GM19351 (cell line): ENCODE data around the gene HMCN2.
"Not testable (repeated sequence)": the region's sequence is repeated elsewhere in the genome, so short reads cannot be mapped to it uniquely, and the experiment has no call there.

Source experiments
- ATAC-seq: cut with Tn5 transposase; IDR thresholded peaks from one replicate; pipeline ENCODE4 v1.9.1; 2021; ENCODE audit warnings: mild to moderate bottlenecking, moderate library complexity; ENCODE audit not compliant: unreplicated experiment

HMCN2 gene

DNA sequence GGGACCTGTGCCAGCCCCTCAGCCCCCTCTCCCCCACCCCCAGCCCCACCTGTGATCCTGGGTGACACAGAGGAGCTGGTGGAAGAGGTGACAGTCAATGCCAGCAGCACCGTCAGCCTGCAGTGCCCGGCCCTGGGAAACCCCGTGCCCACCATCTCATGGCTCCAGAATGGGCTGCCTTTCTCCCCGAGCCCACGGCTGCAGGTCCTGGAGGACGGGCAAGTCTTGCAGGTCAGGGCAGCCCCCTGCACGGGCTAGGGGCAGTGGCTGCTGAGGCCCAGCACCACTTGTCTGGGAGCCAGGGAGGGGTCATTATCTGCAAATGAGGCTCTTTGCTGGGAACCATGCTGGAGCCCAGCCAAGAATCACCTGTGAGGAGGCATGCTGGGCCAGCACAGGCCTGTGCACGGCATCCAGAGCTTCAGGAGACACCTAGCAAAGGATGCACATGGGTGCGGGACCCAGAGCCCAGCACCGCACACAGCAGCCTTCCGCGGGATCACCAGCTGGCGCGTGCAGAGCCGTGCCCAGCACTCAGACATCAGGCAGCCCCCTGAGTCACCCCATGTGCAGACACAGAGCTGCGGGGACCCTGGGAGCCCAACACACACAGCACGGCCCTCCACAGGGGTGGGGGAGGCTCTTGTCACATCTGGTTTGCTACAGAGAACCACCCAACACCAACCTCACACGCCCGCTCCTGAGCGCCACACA is 117.2 kb downstream of the HMCN2 start:
- no peak for ATAC-seq

DNA sequence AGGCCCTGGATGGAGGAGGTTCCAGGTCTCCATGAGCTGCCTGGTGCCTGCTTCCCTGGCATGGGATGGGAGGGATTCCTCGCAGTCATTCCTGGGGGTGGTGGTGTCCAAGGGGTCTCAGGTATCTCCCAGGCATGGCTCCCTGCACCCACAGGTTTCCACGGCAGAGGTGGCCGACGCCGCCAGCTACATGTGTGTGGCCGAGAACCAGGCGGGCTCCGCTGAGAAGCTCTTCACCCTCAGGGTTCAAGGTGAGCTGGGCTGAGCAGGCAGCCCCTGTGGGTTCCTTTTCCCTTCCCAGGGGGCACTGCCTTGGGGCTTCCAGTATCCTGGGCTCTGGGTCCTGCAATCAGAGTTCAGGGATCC is 117.8 kb downstream of the HMCN2 start:
- ATAC-seq: no peak

DNA sequence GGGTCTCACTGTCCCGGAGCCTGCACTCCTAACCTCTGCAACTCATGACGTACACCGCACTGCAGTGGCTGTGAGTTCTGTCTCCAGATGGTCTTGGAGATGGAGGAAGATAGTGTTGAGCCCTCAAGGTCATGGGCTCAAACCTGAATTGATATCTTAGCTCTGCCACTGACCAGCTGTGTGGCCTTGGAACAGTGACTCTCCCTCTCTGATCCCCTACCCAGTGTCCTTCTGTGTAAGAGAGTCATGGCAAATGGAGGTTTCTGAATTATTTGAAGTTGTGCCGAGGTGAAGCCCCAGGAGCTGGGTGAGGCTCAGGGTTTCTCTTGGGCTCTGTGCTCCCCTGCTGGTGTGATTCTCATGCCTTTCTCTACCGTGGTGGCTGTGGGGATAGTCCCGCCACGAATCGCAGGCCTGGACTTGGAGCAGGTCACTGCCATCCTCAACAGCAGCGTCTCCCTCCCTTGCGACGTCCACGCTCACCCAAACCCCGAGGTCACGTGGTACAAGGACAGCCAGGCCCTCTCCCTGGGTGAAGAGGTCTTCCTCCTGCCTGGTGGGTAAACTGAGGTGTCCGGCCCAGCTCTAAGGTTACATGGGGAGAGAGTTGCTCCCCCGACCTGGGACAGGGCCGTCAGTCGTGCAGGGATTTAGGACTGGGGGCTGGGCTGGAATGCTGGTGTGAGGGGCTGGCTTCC is 118.6 kb downstream of the HMCN2 start:
- ATAC-seq: no peak

DNA sequence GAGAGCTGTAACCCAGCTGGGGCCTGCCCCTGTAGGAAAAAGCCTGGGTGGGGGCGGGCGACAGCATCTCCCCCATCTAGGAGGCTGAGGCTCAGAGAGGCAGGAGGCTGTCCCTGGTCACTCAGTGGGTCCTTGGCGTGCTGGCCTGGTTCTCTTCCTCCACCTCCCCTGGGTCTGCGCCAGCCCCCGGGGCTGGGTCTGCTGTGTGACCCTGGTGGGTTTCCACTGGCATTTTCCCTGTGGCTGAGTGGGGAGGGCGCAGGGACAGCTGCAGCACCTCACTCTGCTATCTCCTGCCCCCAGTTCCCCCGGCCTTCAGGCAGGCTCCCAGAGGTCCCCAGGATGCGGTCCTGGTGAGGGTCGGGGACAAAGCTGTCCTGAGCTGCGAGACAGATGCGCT is 119.7 kb downstream of the HMCN2 start:
- no peak for ATAC-seq

DNA sequence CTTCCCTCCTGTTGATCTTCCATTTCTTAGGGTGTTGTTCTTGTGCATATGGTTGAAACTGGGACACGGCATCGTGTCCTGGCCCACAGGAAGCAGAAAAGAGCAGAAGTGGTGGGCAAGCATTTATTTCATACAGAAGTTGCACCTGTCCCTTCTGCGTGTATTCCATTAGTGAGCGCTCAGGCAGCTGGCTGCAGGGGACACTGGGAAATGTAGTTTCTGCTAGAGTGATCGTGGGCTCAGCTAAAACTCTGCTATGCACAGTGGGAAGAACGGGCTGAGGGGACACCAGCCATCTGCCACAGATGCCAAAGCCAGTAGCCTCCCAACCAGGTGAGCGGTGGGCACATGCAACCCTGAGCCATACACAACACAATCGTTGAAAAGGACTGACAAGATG is 121.8 kb downstream of the HMCN2 start:
- ATAC-seq: no peak

DNA sequence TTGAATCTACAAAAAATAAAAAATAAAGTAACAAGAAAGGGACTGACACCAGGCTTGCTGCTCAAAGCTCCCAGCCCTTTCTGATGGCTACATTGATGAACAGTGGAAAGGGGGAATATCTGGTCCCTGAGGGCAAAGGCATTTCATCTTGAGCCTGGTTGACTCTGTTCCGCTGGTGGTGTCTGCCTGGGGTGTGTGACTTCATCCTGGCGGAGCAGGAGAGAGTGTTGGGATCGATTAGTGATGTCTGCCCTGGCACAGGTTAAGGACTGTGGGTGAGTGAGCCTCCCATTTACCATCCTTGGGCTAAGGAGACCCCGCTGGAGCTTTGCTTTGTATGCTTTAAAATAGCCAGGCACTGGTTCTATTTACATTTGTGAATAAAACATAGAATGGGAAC is 122.3 kb downstream of the HMCN2 start:
- ATAC-seq: no peak

DNA sequence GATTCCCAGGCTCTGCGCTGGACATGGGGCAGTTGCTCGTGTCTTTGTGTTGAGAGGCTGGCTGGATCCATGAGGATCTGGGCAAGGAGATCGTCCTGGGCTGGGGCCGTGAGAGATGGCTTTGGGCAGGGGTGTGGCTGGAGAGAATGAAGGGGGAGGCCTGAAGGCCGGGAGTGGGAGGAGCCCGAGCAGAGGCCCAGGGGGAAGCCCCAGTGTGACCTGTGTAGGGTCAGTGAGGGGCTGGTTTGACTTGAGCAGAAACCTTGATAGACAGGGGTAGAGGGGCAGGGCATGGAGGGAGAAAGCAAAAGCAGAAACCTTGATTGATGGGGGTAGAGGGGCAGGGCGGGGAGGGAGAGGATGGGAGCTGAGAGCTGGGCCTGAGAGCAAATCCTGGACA is 124.8 kb downstream of the HMCN2 start:
- ATAC-seq: no peak

DNA sequence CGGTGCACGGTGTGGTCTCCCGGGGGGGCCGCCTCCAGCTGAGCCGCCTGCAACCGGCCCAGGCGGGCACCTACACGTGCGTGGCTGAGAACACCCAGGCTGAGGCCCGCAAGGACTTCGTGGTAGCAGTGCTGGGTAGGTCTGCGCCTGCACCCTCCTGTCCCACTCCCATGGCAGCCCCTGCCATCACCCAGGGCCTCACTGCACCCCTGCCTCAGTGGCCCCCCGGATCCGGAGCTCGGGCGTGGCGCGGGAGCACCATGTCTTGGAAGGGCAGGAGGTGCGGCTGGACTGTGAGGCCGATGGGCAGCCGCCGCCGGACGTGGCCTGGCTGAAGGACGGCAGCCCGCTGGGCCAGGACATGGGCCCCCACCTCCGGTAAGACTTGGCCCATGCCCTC is 125.4 kb downstream of the HMCN2 start:
- no peak for ATAC-seq

DNA sequence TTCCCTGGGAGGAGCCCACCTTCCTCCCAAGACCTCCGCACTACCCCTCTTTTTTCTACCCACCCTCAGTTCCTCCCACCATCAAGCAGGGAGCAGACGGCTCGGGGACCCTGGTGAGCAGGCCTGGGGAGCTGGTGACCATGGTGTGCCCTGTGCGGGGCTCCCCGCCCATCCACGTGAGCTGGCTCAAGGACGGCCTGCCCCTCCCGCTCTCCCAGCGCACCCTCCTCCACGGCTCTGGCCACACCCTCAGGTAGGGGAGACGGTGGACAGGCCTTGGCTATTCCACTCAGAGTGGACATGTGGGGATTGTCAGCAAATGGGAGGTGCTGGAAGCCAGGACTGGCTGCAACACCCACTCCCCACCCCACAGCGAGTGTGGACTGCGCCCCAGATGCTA is 126.3 kb downstream of the HMCN2 start:
- no peak for ATAC-seq

DNA sequence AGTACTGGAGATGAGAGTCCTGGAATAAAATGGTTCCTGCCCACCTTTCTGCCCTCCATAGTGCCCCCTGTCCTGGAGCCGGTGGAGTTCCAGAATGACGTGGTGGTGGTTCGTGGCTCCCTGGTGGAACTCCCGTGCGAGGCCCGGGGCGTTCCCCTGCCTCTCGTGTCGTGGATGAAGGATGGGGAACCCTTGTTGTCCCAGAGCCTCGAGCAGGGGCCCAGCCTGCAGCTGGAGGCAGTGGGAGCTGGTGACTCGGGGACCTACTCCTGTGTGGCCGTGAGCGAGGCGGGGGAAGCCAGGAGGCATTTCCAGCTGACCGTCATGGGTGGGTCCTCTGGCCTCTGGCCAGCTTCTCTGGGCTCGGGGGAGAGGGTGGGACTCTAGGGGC is 128.1 kb downstream of the HMCN2 start:
- ATAC-seq: no peak

DNA sequence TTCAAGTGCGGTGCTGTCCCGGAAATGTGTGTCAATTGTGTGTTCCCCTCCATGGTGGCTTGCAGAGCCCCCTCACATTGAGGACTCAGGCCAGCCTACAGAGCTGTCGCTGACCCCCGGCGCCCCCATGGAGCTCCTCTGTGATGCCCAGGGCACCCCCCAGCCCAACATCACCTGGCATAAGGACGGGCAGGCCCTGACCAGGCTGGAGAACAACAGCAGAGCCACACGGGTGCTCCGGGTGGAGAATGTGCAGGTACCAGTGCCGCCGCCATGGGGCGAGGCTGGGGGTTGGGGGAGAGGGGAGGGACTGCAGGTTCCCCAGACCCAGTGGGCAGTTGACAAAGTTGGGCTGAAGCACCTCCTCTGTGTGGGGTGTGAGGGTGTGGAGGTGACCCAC is 128.8 kb downstream of the HMCN2 start:
- no peak for ATAC-seq

DNA sequence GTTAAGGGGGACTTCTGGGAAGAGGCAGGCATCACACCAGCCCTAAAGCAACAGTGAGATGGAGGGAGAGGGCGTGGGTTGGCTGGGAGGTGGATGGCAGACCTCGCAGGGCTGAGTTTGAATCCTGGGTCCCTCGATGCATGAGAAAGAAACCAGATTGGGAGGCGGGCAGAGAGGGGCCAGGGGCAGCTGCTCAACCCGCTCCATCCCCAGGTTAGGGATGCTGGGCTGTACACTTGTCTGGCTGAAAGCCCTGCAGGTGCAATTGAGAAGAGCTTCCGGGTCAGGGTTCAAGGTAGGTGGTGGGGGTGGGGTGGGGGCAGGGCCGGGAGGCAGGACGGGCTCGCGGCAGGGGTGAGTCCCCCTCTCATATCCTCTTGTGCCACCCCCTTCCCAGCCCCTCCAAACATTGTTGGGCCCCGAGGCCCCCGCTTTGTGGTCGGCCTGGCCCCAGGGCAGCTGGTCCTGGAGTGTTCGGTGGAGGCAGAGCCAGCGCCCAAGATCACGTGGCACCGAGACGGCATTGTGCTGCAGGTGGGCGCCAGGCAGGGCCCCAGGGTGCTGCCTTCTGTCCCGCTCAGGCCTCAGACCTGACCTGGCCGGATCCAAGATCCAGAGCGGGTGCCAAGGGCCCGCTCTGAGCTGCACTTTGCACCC is 129.4 kb downstream of the HMCN2 start:
- no peak for ATAC-seq

DNA sequence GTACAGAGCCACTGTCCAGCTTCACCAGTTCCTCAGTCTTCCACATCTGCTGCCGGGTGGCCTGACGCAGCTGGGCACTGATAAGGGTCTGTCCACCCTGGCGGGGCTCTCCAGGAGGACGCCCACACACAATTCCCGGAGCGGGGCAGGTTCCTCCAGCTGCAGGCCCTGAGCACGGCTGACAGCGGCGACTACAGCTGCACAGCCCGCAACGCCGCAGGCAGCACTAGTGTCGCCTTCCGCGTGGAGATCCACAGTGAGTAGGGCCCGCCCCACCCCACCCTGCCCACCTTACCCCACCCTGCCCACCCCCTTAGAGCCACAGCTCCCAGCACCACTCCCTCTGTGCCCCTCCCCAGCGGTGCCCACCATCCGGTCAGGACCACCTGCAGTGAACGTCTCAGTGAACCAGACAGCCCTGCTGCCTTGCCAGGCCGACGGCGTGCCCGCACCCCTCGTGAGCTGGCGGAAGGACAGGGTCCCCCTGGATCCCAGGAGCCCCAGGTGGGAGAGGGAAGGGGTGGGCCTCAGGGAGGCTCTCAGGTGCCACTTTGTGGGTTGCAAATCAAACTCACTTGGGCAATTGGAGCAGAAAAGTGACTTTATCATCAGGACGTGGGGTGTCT is 130.4 kb downstream of the HMCN2 start:
- ATAC-seq: no peak

DNA sequence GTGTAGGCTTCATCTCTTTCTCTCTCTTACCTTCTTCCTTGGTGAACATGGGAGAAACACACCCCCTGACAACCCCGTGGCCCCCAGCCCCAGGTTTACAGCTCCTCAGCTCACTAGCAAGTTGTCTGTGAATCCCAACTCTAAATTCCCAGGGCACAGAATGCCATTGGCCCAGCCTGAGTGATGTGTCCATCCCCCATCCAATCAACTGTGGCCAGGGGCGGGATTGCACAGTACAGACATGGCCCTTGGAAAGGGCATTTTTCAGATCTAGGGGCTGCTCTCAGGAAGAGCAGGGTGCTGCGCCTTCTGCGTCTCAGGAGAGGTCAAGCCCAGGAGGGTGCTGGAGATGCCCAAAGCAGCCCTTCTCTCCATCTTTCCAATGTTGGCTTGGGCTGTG is 131.0 kb downstream of the HMCN2 start:
- ATAC-seq: no peak

DNA sequence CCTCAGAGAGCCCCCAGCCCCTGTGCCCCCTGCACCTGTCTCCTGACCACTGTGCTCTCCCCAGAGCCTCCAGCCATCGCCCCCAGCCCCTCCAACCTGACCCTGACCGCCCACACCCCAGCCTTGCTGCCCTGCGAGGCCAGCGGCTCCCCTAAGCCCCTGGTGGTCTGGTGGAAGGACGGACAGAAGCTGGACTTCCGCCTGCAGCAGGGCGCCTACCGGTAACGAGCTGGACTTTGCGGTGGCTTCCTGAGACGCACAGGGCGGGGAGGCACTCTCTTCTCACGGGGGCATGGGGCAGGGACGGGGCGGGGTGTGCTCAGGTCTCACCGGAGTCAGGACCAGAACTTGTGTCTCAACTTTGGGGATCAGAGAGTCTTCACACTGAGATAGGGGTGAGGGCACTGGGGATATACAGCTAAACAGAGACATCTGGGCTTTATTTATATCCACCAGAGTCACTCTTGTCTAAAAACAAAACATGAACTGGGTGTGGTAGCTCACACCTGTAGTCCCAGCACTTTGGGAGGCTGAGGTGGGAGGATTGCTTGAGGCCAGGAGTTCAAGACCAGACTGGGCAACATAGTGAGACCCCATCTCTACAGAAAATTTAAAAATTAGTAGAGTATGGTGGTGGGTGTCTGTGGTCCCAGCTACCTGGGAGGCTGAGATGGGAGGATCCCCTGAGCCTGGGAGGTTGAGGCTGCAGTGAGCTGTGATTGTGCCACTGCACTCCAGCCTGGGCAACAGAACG is 133.1 kb downstream of the HMCN2 start:
- no peak for ATAC-seq

DNA sequence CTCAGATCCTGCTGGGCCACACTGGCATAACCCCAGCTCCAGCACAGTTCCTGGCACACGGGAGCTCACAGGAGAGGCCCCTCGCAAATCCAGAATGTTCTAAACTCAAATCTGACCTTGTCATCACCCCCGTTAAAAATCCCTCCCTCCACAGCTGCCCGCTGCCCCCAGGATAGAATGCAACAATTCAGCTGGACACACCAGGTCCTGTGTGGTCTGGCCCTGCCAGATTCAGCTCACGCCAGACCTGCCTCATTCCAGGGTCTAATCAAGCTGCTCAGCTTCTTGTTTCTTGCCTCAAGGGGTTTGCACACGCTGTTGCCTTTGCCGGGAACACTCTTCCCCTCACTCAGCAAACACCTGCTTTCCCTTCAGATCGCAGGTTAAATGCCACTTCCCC is 134.2 kb downstream of the HMCN2 start:
- ATAC-seq: no peak

DNA sequence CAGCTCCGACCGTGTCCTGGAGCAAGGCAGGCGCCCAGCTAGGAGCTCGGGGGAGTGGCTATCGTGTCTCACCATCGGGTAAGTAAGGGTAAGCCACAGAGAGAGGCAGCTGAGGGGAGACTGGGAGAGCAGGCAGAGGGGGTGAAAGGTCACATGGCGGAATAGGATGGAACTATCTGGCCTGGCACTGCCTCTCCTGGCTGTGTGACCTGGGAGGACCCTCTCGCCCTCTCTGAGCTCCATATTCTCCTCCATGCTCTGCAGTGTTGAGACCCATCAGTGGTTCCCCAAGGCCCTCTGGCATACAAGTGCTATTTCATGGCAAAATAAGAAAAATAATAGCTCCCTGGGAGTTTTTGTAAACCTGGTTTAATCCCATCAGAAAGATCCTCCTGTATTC is 135.3 kb downstream of the HMCN2 start:
- ATAC-seq: no peak

DNA sequence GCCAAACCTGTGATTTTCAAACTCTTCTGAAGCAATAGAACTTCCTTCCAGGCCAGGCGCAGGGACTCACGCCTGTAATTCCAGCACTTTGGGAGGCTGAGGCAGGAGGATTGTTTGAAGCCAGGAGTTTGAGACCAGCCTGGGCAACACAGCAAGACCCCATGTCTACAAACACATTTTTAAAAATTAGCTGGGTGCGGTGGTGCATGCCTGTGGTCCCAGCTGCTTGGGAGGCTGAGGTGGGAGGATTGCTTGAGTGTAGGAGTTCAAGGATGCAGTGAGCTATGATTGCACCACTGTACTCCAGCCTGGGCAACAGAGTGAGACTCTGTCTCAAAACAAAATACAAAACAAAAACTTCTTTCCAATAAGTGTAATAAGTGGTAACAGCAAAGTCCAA is 136.2 kb downstream of the HMCN2 start:
- ATAC-seq: not testable (repeated sequence)

DNA sequence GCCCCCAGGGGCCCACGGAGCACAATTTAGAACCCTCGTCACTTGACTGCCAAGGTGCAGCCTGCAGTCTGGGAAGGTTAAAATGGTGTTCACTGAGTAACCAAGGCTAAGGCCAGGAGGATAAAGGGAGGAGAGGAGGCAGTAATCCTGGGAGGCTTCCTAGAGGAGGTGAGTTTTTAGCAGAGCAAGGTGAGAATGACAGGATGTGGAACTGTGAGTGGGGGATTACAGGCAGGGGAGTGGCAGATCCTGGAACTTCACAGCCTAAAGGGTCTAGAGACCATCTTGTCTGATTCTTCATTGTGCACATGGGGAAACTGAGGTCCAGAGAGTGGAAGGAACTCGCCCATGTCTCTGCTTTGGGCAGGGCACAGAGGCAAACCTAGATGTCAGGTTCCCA is 136.7 kb downstream of the HMCN2 start:
- ATAC-seq: no peak

DNA sequence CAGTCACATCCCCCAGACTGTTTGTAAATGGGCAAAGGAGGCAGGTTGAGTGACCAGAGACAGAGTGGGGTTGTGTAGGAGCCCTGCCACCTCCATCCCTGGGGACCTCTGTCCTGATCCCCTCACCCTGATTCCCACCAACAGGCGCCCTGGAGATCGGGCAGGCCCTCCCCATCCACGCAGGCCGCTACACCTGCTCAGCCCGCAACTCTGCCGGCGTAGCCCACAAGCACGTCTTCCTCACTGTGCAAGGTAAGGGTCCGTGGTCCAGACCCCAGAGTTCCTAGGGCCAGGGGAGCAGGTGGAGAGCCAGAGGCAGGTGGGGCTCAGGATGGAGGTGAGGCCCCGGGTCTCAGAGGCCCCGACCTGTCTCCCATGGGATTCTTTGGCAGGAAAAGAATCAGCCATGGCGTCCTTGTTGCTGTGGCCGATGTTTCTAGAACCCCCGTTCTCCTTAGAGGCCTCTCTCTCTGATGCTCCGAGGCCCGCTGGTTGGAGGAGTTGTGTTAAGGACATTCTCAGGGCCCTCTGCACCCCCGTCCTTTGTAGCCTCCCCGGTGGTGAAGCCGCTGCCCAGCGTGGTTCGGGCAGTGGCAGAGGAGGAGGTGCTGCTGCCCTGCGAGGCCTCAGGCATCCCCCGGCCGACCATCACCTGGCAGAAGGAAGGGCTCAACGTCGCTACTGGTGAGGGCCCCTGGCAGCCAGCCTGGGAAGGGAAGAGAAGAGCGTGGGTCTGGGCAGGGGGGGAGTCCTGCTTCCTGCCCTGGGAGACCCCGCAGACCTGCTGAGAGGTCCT is 137.3 kb downstream of the HMCN2 start:
- ATAC-seq: no peak
